LNCaP clone FGC (cell line): ENCODE data around the gene CACNA1G.

ENCODE experiments used
- DNase-seq: peaks from one replicate; pipeline ENCODE4 v3.0.0-alpha.2; 2011; ENCODE audit warnings: low read depth
- H3K4me3 ChIP-seq: 2 replicates; pipeline ENCODE4 v1.5.1; 2011; ENCODE audit warnings: mild to moderate bottlenecking, low read depth, low read length, control low read depth
- CTCF ChIP-seq: IDR thresholded peaks from 2 replicates; pipeline ENCODE4 v1.5.1; 2012; ENCODE audit warnings: mild to moderate bottlenecking; ENCODE audit not compliant: control insufficient read depth, insufficient read depth; ENCODE audit errors: extremely low read depth

Gene CACNA1G

GRCh38 chr17:50533185-50533584 is 27.3 kb upstream of the CACNA1G start:
- no peak for TF ChIP-seq CTCF
- H3K4me3 ChIP-seq, result peak overlapping the region; percentile 98

GRCh38 chr17:50533720-50534148 is 26.8 kb upstream of the CACNA1G start:
- no peak for TF ChIP-seq CTCF
- H3K4me3 ChIP-seq, result peak overlapping the region; percentile 98
- DNase-seq, result no peak

More at GRCh38 chr17:50533185-50533584, 27.3 kb upstream of the CACNA1G start:
- DNase-seq, result no peak

- TF ChIP-seq CTCF, result peak; percentile 55
- no peak for DNase-seq
- peak overlapping the region; percentile 98 for H3K4me3 ChIP-seq
Measured at GRCh38 chr17:50534222-50534978, 26.1 kb upstream of the CACNA1G start.

- H3K4me3 ChIP-seq, result peak overlapping the region; percentile 98
- TF ChIP-seq CTCF, result no peak
- DNase-seq, result no peak
Measured at GRCh38 chr17:50534979-50535326, 25.6 kb upstream of the CACNA1G start.

- peak overlapping the region; percentile 98; the same call in 1 of the 2 replicates for H3K4me3 ChIP-seq
- TF ChIP-seq CTCF, result no peak
- no peak for DNase-seq
Measured at GRCh38 chr17:50535407-50535806, 25.1 kb upstream of the CACNA1G start.

GRCh38 chr17:50536683-50537646 is 23.6 kb upstream of the CACNA1G start:
- no peak for TF ChIP-seq CTCF
- H3K4me3 ChIP-seq, result no peak overlapping the region
- no peak for DNase-seq
